SIG-M5 treated with dmso at 0.1 percent for 504 hours (cell line): Measurements from ENCODE around the gene BACH2.
A peak's percentile ranks its signal among the peaks of the same experiment; 100 is the strongest.
"Not testable (repeated sequence)": the region's sequence is repeated elsewhere in the genome, so short reads cannot be mapped to it uniquely, and the experiment has no call there.

ENCODE experiments used
- DNase-seq: peaks from one replicate; lab custom pipeline; 2025; ENCODE audit not compliant: unreplicated experiment; lab: John Stamatoyannopoulos, UW

Gene BACH2

DNA sequence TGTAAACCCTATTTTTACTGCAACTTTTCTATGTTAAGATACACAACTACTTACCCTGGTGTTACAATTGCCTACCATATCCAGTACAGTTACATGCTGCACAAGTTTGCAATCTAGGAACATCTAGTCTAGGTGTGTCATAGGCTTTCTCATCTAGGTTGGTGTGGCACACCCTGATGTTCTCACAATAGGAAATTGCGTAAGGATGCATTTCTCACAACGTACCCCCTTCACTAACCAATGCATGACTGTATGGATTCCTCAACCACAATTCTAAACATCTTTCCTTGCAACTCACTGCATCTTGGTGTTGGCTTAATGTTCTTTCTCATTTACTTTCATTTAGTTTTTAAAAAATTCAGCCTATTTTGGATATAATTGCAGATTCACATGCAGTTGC lies 370.8 kb downstream of the BACH2 start:
- DNase-seq: no peak

DNA sequence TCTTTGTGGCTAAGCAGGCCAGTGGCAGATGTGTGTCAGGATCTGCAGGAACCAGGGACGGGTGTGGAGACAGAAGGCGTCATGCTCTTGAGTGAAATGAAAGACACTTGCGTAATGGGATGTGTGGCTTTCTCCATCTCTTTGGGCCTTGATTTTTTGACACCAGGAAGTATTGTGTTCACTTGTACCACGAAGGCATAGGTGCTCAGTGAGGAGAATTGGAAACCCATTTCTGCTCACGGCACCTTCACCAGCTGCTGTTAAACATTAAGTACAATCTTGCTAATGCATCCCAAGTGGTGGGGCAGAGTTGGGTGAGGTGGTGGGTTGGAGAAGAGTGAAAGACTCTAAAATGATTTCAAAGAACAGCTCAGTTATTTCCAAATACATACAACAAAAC lies 372.4 kb downstream of the BACH2 start:
- peak; percentile 7 for DNase-seq

- no peak for DNase-seq
Measured at GRCh38 chr6:89921691-89922090, 375.0 kb downstream of the BACH2 start.

GRCh38 chr6:89921197-89921596 lies 375.4 kb downstream of the BACH2 start:
- no peak for DNase-seq

- no peak for DNase-seq
Measured at GRCh38 chr6:89917801-89918366, 378.8 kb downstream of the BACH2 start.

DNA sequence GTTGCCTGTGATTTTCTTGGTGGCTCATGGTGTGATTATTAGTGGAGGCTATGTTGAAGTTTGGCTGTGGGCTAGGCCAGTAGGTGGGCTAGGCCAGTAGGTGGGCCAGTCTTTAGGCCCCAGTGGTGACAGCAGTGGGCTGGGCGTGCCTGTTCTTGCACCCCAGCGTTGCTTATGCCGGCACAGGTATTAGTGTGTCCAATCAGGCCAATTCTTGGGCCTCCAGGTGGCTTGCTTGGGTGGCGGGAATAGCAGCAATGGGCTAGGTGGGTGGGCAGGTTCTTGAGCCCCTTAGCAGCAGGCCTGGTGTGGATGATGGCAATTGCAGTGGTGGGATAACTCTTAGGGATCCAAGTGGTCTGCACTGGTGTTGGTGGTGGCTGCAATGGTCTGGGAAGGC lies 379.4 kb downstream of the BACH2 start:
- DNase-seq: no peak

DNA sequence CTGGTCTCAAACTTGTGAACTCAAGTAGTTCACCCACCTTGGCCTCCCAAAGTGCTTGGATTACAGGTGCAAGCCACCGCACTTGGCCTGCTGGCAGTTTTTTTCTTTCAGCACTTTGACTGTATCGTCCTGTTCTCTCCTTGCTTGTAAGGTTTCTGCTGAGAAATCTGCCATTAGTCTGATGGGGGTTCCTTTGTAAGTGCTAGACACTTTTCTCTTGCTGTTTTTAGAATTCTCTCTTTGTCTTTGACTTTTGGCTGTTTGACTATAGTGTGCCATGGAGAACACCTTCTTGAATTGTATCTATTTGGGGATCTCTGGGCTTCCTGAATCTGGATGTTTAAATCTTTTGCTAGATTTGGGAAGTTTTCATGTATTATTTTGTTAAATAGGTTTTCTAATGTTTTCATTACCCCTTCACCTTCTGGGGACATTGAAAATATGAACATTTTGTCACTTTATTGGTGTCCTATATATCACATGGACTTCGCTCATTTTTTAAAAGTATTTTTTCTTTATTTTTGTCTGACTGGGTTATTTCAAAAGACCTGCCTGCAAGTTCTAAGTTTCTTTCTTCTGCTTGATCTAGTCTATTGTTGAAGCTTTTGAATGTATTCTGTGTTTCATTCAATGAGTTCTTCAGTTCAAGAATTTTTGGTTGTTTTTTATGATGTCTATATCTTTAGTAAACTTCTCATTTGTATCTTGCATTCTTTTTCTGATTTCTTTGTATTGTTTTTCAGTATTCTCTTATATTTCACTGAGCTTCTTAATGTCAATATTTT lies 380.3 kb downstream of the BACH2 start:
- no peak for DNase-seq

GRCh38 chr6:89910902-89911240 lies 385.8 kb downstream of the BACH2 start:
- no peak for DNase-seq

- DNase-seq: not testable (repeated sequence)
Measured at GRCh38 chr6:89910001-89910901, 386.4 kb downstream of the BACH2 start.

DNA sequence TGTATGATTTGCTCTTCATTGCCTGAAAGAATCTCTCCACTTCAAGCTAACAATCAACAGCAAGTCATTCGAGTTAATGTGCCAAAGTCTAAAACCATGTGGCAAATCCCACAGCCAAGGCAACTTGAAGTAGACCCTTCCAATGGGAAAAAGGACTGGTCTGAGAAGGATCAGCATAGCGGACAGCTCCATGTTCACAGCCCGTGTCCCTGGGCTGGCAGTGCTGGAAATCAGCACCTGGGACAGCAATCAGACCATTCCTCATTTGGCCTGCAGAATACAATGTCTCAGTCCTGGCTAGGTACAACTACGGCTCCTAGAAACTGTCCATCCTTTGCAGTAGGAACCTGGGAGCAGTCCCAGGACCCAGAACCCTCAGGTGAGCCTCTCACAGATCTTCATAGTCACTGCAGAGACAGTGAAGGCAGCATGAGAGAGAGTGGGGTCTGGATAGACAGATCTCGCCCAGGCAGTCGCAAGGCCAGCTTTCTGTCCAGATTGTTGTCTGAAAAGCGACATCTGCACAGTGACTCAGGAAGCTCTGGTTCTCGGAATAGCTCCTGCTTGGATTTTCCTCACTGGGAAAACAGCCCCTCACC lies 401.3 kb downstream of the BACH2 start:
- DNase-seq: no peak

DNA sequence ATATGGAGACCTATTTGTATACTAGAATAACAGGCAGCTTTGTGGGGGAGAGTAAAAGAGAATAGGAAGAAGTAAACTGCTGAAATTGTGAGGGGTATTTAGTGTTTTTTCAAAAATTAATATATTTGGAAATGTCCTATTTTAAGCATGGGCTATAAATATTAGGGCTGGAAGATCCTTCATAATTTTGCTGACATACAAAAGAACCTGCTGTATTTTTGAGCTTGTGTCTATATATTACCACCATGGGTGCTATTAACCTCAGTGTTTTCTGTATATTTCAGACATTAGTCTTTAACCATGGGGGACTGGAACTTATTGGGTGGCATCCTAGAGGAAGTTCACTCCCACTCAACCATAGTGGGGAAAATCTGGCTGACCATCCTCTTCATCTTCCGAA lies 402.5 kb downstream of the BACH2 start, which contains the start of gene GJA10:
Gene GJA10, plus strand, starts transcription at position 301 of the 400 bp plus-strand sequence. Its CDS starts 0 bp downstream, at position 301.
- no peak for DNase-seq

DNA sequence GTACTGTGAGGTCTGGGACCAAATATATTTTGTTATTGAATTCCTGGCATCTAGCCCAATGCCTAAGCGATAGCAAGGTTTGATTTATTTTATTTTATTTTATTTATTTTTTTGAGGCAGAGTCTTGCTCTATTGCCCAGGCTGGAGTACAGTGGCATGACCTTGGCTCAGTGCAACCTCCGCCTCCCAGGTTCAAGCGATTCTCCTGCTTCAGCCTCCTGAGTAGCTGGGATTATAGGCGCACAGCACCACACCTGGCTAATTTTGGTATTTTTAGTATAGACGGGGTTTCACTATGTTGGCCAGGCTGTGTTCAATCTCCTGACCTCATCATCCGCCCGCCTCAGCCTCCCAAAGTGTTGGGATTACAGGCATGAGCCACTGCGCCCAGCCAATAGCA lies 404.1 kb downstream of the BACH2 start:
- not testable (repeated sequence) for DNase-seq

DNA sequence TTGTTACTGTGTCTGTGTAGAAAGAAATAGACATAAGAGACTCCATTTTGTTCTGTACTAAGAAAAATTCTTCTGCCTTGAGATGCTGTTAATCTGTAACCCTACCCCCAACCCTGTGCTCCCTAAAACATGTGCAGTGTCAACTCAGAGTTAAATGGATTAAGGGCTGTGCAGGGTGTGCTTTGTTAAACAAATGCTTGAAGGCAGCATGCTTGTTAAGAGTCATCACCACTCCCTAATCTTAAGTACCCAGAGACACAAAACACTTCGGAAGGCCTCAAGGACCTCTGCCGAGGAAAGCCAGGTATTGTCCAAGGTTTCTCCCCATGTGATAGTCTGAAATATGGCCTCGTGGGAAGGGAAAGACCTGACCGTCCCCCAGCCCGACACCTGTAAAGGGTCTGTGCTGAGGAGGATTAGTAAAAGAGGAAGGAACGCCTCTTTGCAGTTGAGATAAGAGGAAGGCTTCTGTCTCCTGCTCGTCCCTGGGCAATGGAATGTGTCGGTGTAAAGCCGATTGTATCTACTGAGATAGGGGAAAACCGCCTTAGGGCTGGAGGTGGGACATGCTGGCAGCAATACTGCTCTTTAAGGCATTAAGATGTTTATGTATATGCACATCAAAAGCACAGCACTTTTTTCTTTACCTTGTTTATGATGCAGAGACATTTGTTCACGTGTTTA lies 405.7 kb downstream of the BACH2 start:
- not testable (repeated sequence) for DNase-seq

- no peak for DNase-seq
Measured at GRCh38 chr6:89888871-89889270, 407.8 kb downstream of the BACH2 start.

DNA sequence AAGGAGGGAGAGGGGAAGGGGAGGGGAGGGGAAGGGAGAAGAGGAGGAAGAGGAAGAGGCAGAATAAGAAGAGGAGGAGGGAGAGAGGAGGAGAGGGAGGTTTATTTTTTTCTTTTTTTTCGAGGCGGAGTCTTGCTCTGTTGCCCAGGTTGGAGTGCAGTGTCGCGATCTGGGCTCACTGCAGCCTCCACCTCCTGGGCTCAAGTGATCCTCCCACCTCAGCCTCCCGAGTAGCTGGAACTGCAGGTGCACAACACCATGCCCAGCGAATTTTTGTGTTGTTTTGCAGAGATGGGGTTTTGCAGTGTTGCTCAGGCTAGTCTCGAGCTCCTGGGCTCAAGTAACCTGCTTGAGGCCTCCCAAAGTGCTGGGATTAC lies 408.5 kb downstream of the BACH2 start:
- DNase-seq: no peak

- no peak for DNase-seq
Measured at GRCh38 chr6:89887452-89888137, 409.0 kb downstream of the BACH2 start.

DNA sequence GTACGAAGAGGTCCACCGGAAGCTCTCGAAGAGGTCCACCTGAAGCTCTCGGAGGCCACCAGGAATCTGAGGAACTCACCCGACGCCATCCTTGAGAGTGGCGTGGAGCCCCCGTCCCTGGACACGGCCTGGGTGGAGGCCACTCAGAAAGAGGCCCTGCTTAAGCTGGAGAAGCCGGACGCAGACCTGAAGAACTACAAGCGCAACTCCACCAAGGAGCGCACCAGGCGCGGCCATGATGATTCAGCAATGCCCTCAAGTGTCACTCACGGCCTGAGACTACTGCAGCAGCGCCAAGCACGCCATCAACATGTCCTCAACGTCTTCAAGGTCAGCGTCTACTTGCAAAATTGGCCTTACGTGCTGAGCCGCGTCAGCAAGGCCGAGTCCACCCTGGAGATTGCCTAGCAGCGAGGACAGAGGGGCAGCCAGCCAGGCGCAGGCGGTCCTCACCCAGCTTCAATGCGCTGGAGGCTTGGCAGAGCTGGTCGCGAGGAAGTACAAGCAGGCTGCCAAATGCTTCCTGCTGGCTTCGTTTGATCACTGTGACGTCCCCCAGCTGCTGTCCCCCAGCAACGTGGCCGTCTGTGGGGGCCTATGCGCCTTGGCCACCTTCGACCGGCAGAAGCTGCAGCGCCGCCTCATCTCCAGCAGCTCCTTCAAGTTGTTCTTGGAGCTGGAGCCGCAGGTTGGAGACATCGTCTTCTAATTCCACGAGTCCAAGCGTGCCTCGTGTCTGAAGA lies 410.1 kb downstream of the BACH2 start:
- no peak for DNase-seq
